GM23338 (cell line): ENCODE data around the gene HNRNPL. TPM values are rescaled to one million over a fixed set of nuclear protein-coding genes. Genes with fewer than 3 reads are reported as not detected.

Experiments used
- ATAC-seq: fragments of 200-7000 bp; cut with Tn5 transposase; 3 replicates; pipeline ENCODE4 v1.9.1; 2020
- DNase-seq: peaks from one replicate; pipeline ENCODE4 v3.0.0-alpha.2; 2015; ENCODE audit warnings: low spot score
- H2AFZ ChIP-seq: fragments of 200-600 bp; sonication (generic); 2 replicates; pipeline ENCODE4 v1.8.0; 2016; ENCODE audit warnings: antibody characterized with exemption, mild to moderate bottlenecking, moderate library complexity
- H3F3A ChIP-seq: fragments of 200-600 bp; sonication (generic); replicated peaks from 2 replicates; pipeline ENCODE4 v1.8.0; 2017; ENCODE audit warnings: antibody characterized with exemption, mixed run types, low read depth
- H3K27ac ChIP-seq: fragments of 200-600 bp; sonication (generic); 2 replicates; pipeline ENCODE4 v1.6.1; 2016; ENCODE audit warnings: low read depth
- H3K27me3 ChIP-seq: fragments of 200-600 bp; sonication (generic); 2 replicates; pipeline ENCODE4 v1.8.0; 2016; ENCODE audit warnings: mild to moderate bottlenecking, mixed run types, moderate library complexity; ENCODE audit not compliant: insufficient read depth
- H3K36me3 ChIP-seq: fragments of 200-600 bp; sonication (generic); 2 replicates; pipeline ENCODE4 v1.8.0; 2016; ENCODE audit warnings: mild to moderate bottlenecking; ENCODE audit not compliant: insufficient read depth
- H3K4me1 ChIP-seq: fragments of 200-600 bp; sonication (generic); 2 replicates; pipeline ENCODE4 v1.8.0; 2016; ENCODE audit warnings: mild to moderate bottlenecking, moderate library complexity; ENCODE audit not compliant: insufficient read depth
- H3K4me2 ChIP-seq: fragments of 200-600 bp; sonication (generic); 2 replicates; pipeline ENCODE4 v1.7.1; 2017; ENCODE audit warnings: mixed run types
- H3K4me3 ChIP-seq: fragments of 200-600 bp; sonication (generic); 2 replicates; pipeline ENCODE4 v1.6.1; 2016; ENCODE audit warnings: mixed run types
- H3K79me2 ChIP-seq: fragments of 200-600 bp; sonication (generic); replicated peaks from 2 replicates; pipeline ENCODE4 v1.8.0; 2017; ENCODE audit warnings: mild to moderate bottlenecking; ENCODE audit not compliant: insufficient read depth
- H3K9me2 ChIP-seq: fragments of 200-600 bp; sonication (generic); 2 replicates; pipeline ENCODE4 v1.8.0; 2017; ENCODE audit not compliant: insufficient read depth
- H4K20me1 ChIP-seq: fragments of 200-600 bp; sonication (generic); replicated peaks from 2 replicates; pipeline ENCODE4 v1.8.0; 2017; ENCODE audit warnings: mild to moderate bottlenecking; ENCODE audit not compliant: insufficient read depth
- H3K27ac Mint-ChIP-seq: 2 replicates; pipeline ENCODE4 v1.8.0; 2020; ENCODE audit warnings: inconsistent platforms, mild to moderate bottlenecking, moderate library complexity, mixed read lengths
- H3K27me3 Mint-ChIP-seq: 3 replicates; pipeline ENCODE4 v1.8.0; 2022; ENCODE audit warnings: low read depth, mild to moderate bottlenecking, moderate library complexity, mixed read lengths, inconsistent platforms; ENCODE audit not compliant: insufficient read depth, poor library complexity
- H3K36me3 Mint-ChIP-seq: 3 replicates; pipeline ENCODE4 v1.8.0; 2021; ENCODE audit warnings: low read depth, mild to moderate bottlenecking, inconsistent platforms, moderate library complexity, mixed read lengths
- H3K4me1 Mint-ChIP-seq: 3 replicates; pipeline ENCODE4 v1.8.0; 2020; ENCODE audit warnings: mild to moderate bottlenecking, inconsistent platforms, mixed read lengths
- H3K4me3 Mint-ChIP-seq: 3 replicates; pipeline ENCODE4 v1.8.0; 2021; ENCODE audit warnings: moderate library complexity, mild to moderate bottlenecking, inconsistent platforms, mixed read lengths
- H3K9me3 Mint-ChIP-seq: 3 replicates; pipeline ENCODE4 v1.8.0; 2020; ENCODE audit warnings: moderate library complexity, mild to moderate bottlenecking, inconsistent platforms, mixed read lengths
- CREB1 ChIP-seq: fragments of 250-450 bp; sonication (Bioruptor Pico); IDR thresholded peaks from 2 replicates; pipeline ENCODE4 v1.5.0; 2020; ENCODE audit warnings: low read depth, mild to moderate bottlenecking, moderate library complexity
- CTCF ChIP-seq, 2 experiments: fragments of 200-600 bp in 1 of 2; sonication (generic) in 1 of 2; conservative IDR thresholded peaks; 2 replicates each; pipeline versions ENCODE4 v1.5.1 to v1.6.1; 2016 to 2017; ENCODE audit warnings: antibody characterized with exemption in 2 of 2, low read depth in 2 of 2, mild to moderate bottlenecking in 2 of 2, moderate library complexity in 1 of 2
- EZH2phosphoT487 ChIP-seq: fragments of 200-600 bp; sonication (generic); IDR thresholded peaks from one replicate; pipeline ENCODE4 v1.8.1; 2018; ENCODE audit warnings: antibody characterized with exemption; ENCODE audit not compliant: unreplicated experiment
- POLR2AphosphoS5 ChIP-seq: IDR thresholded peaks from 2 replicates; pipeline ENCODE4 v1.6.1; 2016; ENCODE audit warnings: antibody characterized with exemption, low read depth
- STAT1 ChIP-seq: IDR thresholded peaks from one replicate; pipeline ENCODE4 v1.6.1; 2016; ENCODE audit warnings: antibody characterized with exemption; ENCODE audit not compliant: unreplicated experiment
- long read RNA-seq: library from polyadenylated mRNA; unstranded; transcript quantifications from one replicate; pipeline ENCODE4 v2.0.0, GENCODE V29; 2020; ENCODE audit not compliant: unreplicated experiment
- polyA plus RNA-seq: library from polyadenylated mRNA; unstranded; fragments of >200 nt; fragmentation: Nextera tagmentation; extraction: Ambion mirVana; gene quantifications from 2 replicates; pipeline ENCODE4 v1.2.1, GENCODE V29; 2016
- total RNA-seq: library from RNA; depleted of rRNA; stranded (reverse); fragments of >200 nt; shearing (Covaris generic); gene quantifications from 2 replicates; pipeline ENCODE4 v1.2.3, GENCODE V29; 2014; rRNA removed
- TF ChIP-seq, protein P1 (sequence below): fragments of 250-450 bp; sonication (Bioruptor Pico); IDR thresholded peaks from 2 replicates; pipeline ENCODE4 v1.5.0; 2020; ENCODE audit warnings: mild to moderate bottlenecking, moderate library complexity

Gene HNRNPL
- total RNA-seq (491 and 580 TPM in 2 replicates), polyA plus RNA-seq (664 and 836 TPM in 2 replicates)
- long read RNA-seq, partial matches to known transcripts: 3 of 12 reads
- long read RNA-seq, other reads (novel, unspliced or antisense): 4 of 12 reads

DNA sequence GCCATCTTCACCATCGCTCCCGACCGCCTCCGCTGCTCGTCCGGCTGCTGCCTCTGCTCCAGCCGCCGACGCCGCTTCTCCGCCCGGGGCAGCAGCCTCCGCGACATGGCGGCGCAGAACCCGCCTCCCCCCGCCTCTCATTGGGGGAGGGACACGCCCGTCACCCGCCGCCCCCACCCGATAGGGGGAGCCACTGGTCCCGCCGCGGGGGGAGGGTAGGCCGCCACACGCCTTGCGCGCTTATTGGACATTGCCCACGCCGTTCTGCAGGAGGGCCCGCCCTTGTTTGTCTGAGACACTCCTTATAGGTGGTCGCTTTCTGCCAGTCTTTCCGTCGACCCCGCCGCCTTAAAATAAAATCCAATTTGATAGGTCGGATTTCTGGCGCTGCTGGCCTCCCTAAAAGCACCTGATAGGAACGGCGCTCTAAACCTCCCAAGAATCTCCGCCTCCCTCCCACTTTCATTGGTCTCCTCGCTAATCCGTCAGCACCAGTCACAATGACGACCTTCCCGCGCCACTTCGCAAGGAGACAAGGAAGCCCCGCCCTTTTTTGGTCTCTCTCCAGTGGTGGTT is at the start of gene HNRNPL:
HNRNPL (minus strand) TSS at position 127 of the 576 bp plus-strand sequence; CDS start at position 107, 20 bp downstream.
- no peak for TF ChIP-seq EZH2phosphoT487
- TF ChIP-seq CREB1 (CRISPR knock-in tag): peak; percentile 96
- peak; percentile 87 for TF ChIP-seq POLR2AphosphoS5
- TF ChIP-seq, protein P1, sequence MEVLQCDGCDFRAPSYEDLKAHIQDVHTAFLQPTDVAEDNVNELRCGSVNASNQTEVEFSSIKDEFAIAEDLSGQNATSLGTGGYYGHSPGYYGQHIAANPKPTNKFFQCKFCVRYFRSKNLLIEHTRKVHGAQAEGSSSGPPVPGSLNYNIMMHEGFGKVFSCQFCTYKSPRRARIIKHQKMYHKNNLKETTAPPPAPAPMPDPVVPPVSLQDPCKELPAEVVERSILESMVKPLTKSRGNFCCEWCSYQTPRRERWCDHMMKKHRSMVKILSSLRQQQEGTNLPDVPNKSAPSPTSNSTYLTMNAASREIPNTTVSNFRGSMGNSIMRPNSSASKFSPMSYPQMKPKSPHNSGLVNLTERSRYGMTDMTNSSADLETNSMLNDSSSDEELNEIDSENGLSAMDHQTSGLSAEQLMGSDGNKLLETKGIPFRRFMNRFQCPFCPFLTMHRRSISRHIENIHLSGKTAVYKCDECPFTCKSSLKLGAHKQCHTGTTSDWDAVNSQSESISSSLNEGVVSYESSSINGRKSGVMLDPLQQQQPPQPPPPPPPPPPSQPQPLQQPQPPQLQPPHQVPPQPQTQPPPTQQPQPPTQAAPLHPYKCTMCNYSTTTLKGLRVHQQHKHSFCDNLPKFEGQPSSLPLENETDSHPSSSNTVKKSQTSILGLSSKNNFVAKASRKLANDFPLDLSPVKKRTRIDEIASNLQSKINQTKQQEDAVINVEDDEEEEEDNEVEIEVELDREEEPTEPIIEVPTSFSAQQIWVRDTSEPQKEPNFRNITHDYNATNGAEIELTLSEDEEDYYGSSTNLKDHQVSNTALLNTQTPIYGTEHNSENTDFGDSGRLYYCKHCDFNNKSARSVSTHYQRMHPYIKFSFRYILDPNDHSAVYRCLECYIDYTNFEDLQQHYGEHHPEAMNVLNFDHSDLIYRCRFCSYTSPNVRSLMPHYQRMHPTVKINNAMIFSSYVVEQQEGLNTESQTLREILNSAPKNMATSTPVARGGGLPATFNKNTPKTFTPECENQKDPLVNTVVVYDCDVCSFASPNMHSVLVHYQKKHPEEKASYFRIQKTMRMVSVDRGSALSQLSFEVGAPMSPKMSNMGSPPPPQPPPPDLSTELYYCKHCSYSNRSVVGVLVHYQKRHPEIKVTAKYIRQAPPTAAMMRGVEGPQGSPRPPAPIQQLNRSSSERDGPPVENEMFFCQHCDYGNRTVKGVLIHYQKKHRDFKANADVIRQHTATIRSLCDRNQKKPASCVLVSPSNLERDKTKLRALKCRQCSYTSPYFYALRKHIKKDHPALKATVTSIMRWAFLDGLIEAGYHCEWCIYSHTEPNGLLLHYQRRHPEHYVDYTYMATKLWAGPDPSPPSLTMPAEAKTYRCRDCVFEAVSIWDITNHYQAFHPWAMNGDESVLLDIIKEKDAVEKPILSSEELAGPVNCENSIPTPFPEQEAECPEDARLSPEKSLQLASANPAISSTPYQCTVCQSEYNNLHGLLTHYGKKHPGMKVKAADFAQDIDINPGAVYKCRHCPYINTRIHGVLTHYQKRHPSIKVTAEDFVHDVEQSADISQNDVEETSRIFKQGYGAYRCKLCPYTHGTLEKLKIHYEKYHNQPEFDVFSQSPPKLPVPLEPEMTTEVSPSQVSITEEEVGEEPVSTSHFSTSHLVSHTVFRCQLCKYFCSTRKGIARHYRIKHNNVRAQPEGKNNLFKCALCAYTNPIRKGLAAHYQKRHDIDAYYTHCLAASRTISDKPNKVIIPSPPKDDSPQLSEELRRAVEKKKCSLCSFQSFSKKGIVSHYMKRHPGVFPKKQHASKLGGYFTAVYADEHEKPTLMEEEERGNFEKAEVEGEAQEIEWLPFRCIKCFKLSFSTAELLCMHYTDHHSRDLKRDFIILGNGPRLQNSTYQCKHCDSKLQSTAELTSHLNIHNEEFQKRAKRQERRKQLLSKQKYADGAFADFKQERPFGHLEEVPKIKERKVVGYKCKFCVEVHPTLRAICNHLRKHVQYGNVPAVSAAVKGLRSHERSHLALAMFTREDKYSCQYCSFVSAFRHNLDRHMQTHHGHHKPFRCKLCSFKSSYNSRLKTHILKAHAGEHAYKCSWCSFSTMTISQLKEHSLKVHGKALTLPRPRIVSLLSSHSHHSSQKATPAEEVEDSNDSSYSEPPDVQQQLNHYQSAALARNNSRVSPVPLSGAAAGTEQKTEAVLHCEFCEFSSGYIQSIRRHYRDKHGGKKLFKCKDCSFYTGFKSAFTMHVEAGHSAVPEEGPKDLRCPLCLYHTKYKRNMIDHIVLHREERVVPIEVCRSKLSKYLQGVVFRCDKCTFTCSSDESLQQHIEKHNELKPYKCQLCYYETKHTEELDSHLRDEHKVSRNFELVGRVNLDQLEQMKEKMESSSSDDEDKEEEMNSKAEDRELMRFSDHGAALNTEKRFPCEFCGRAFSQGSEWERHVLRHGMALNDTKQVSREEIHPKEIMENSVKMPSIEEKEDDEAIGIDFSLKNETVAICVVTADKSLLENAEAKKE (CRISPR knock-in tag): no peak
- no peak for TF ChIP-seq STAT1
- peak; percentile 14 to 22; a peak in 2 of 4 replicates for TF ChIP-seq CTCF (conservative IDR thresholded peaks at IDR 0.05; ENCODE audit: low read depth in 2 of 2)
- Histone ChIP-seq H3K4me1 (peaks cover 11% of the 10 kb centered on the region; the same call in 1 of the 2 replicates), H3K36me3 (peaks cover 31% of the 10 kb centered on the region), H3F3A (peaks cover 43% of the 10 kb centered on the region), H3K4me3 (peak within 1 kb of the TSS; percentile 72), H3K27me3 (no peaks in the 10 kb centered on the region), H3K4me2 (peak within 1 kb of the TSS; percentile 95), H3K9me2 (no peaks in the 10 kb centered on the region), H3K79me2 (peaks cover 43% of the 10 kb centered on the region), H3K27ac (peak within 1 kb of the TSS; percentile 98), H2AFZ (no peak within 1 kb of the TSS), H4K20me1 (peaks cover 32% of the 10 kb centered on the region)
- Mint-ChIP-seq H3K27ac (peak within 1 kb of the TSS; percentile 99), H3K27me3 (peaks cover 38% of the 10 kb centered on the region), H3K4me1 (peaks cover 27% of the 10 kb centered on the region), H3K36me3 (peaks cover 46% of the 10 kb centered on the region), H3K4me3 (peak within 1 kb of the TSS; percentile 92), H3K9me3 (peaks cover 8% of the 10 kb centered on the region; the same call in 2 of the 3 replicates)
- ATAC-seq (peak; percentile 60), DNase-seq (peak; percentile 100)
